HG02870 (cell line): ENCODE results near the gene RBSN.

Source experiments
- ATAC-seq: cut with Tn5 transposase; IDR thresholded peaks from one replicate; pipeline ENCODE4 v1.9.1; 2021; ENCODE audit warnings: mild to moderate bottlenecking, moderate library complexity; ENCODE audit not compliant: unreplicated experiment

RBSN gene

DNA sequence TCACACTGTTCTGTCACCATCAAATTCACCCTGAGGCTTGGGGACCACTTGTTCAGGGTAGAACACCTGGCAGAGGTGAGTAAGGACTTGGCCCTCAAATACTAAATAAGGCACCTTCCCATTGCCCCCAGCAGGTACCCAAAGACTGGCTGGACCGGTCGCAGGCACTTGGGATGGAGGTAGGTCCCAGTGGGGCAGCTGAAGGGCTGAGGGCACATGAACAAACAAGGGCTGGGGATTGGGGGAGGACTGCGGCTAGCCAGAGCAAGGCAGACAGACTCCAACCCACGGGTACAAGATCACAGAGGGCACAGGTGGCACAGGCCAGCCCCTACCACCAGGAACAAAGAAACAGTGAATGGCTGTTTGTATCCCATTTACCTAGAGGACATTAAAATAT is 35.7 kb downstream of the RBSN start:
- ATAC-seq = no peak

DNA sequence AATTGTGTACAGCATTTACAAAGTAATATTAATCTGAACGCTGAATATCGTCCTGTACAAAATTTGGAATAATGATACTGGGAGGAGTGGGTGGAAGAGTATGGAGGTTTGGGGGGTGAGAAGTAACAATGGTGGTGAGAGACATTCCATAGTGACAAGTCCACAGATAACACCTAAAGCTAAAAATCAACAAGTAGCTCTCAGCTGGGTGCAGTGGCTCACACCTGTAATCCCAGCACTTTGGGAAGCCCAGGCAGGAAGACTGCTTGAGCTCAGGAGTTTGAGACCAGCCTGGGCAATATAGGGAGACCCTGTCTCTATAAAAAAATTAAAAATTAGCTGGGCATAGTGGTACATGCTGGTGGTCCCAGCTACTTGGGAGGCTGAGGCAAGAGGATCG is 38.9 kb downstream of the RBSN start:
- ATAC-seq = no peak

DNA sequence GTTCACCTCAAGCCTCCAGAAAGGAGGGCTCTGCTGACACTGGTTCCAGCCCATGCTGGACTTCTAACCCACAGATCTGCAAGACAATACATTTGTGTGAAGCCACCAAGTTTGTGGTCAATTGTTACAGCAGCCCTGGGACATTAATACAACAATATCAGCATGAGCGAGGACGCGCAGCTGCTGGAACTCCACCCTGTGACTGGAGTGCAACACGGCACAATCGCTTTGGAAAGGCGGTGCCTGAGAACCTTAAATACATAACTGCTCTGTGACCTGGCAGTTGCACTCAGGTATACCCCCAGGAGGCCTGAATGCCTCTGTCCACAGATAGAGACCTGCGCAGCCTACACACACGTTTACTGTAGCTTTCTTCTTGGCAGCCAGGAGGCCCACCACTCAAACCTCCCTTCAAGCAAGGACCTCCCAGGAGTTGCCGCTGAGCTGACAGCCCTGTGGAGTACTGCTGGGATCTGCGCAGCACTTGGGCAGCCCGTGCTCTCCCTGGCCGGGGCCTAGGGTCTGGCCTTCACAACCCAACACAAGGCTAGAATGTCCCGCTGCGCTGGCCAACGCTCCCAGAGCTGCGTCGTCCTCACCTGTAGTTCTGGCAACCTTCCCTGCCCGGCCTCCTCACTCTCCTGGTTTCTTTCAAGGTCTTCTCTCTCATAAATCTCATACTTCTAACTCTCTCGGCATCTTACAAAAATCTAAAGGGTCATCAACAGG is 42.1 kb downstream of the RBSN start:
- ATAC-seq = no peak

DNA sequence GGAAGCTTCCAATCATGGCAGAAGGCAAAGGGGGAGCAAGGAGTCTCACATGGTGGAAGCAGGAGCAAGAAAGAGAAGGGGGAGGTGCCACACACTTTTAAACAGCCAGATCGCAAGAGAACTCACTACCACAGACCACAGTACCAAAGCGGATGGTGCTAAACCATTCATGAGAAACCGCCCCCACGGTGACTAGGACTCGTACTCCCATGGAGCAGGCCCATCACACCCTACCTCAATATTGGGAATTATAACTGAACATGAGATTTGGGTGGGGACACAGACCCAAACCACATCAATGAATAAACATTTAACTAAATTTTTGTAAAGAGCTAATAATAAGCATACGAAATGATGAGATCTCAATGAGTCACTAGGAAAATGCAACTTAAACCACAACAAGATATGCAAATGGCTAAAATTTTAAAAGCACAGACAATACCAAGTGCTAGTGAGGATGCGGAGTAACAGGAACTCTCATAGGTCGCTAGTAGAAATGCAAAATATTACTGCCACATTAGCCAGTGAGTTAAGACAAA is 43.9 kb downstream of the RBSN start:
- ATAC-seq = no peak

DNA sequence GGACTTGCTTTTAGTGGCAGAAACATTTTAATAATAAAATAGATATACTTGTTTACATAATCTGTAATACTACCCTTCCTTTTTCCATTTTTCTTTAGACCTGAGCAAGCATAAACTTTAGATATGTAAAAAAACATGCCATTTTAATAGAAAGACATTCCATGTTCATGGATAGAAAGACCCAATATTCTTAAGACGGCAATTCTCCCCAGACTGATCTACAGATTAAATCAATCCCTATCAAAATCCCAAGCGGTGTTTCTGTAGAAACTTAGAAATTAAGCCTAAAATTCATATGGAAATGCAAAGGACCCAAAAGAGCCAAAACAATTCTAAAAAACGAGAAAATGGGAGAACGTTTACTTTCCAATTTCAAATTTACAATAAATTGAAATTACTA is 45.4 kb downstream of the RBSN start:
- ATAC-seq = no peak

GRCh38 chr3:15052335-15053242 is 46.4 kb downstream of the RBSN start:
- no peak for ATAC-seq

DNA sequence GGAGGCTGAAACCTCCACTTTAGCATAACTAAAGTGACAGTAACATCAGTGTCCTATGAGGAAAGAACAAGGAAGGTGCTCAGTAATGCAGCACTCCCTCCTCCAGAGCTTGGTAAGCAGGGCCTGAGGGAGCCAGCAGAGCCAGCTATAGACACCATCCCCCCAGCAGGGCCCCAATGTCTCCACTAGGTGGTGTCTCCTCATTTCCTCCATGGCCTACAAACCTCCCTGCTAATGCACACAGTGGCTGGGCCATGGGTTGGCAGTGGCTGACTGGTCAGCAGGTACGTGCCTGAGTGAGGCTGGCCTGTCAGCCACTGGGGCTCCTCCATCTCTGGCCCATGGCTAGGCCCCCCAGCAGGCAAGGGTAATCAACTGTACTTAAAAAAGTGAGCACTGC is 47.4 kb downstream of the RBSN start:
- peak; percentile 62 for ATAC-seq

- ATAC-seq = peak; percentile 71
Observed at GRCh38 chr3:15050405-15051092, 48.4 kb downstream of the RBSN start.

DNA sequence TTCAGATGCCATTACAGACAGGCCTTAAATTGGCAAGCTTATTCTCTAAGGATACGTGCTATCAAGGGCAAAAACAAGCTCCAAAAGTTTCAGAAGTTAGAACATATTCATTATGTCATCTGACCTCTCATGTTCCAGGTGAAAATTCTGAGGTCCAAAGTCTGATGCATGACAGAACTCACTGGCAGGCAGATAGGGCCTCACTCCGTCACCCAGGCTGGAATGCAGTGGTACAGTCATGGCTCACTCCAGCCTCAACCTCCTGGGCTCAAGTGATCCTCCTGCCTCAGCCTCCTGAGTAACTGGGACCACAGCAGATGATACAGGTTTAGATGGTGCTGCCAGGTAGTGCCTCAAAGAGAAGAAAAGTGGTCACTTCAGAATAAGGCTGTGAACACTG is 49.4 kb downstream of the RBSN start:
- no peak for ATAC-seq

DNA sequence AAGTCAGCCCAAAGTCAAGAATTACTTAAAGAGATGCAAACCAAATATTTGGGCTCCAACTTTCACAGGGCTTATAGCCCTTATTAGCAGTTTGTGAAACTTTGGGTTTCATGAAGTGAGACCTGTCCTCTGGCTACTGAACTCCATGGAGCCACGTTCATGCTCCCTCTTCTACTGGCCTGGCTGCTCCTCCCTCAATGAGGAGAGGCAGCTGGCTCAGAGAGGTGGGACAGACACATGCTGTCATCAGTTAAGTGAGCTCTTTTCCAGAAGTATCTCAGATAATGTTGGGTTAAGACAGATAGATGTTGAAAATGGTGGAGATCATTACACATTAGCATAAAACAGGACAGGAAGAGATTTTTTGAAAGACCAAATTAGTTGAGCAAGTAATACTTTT is 53.3 kb downstream of the RBSN start:
- ATAC-seq = no peak

DNA sequence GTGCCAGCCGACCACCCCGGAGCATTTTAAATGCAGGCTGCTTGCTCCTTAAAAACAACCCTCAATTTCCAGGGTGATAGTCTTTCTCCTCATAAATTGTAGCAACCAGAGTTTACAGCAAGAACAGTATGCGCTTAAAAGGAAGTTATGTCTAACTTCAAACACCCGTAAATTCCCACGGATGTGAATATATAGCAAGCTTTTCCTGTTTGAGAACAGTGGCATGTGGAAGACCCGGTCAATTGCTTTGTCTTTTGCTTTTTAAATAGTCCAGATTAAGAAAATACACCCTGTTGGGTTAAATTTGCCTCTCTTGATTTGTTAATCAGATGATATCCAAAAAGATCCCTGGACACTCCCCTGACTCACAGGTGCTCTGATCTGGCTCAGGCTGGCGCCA is 54.6 kb downstream of the RBSN start:
- ATAC-seq = no peak

GRCh38 chr3:15043408-15044171 is 55.4 kb downstream of the RBSN start:
- no peak for ATAC-seq

DNA sequence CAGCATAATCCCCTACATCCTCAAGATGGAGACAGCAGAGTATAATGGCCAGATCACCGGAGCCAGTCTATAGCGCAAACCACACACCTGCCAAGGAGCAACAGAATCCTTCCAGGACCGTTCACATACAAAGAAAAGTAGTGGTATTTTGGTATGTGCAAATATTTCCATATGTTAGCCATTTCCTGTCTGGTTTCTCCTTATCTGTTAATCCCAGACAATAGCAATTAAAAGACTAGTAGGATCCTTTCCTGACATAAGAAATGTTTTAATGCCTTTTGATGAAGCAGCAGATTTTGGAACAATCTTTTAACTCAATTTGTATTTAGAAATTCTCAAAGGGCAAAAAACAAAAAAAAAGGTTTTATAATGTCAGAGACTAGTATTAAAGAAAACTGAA is 56.0 kb downstream of the RBSN start:
- no peak for ATAC-seq

DNA sequence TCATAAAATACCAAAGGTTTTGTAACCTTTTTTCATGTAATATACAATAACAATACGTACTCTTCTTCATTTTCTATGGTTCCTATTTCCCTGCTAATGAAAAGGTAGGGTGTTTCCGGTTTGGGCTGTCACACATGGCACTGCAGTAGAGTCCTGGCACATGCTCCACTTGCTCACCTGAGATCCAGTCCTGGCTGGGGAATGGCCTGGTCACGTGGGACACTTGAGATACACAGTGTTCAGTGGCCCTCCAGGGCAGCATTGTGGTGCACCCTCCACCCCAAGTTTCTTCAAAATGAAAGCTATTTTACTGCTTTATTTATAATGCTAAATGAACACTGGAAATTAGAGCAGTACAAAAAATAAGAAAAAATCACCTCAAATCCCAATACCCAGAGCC is 57.0 kb downstream of the RBSN start:
- ATAC-seq = no peak

- no peak for ATAC-seq
Observed at GRCh38 chr3:15040844-15041243, 58.1 kb downstream of the RBSN start.

DNA sequence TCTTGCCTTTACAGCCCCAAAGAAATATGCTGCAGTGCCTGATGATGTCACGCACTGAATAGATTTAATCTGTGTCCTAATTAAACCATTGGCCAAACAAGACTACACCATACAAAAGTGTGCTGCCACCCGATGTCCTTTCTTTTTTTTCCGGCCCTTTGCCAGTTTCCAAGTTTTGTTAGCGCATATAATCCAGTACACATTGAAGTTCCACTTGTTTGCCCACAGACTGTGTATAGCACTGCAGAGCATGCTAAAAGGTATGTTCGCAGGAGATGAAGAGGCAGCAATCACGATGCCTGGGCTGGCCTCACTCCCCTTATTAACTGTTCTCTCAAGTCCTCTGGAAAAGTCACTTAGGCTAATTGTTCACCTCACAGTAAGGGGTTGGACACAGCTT is 60.6 kb downstream of the RBSN start:
- no peak for ATAC-seq

DNA sequence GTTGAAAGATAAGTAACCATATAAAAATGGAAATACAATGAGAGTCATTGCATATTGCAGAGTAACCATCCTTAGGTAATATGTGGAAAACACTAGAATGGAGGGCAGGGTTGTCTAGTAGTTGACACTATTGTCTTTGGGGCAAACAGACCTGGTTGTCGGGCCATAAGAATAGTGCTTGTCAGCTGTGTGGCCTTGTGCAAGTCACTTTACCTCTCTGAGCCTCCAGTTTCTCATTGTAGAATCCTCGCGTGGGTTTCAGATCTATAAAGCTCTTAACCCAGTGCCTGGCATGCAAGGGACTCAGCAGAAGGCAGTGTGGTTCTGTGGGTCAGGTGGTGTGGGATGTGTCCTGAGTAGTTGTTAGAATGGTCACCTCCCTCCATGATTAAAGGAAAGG is 65.8 kb downstream of the RBSN start:
- no peak for ATAC-seq

- no peak for ATAC-seq
Observed at GRCh38 chr3:15032650-15033049, 66.3 kb downstream of the RBSN start.

GRCh38 chr3:15029625-15030024 is 69.3 kb downstream of the RBSN start:
- ATAC-seq = no peak

GRCh38 chr3:15023719-15024118 is 75.2 kb downstream of the RBSN start:
- no peak for ATAC-seq

DNA sequence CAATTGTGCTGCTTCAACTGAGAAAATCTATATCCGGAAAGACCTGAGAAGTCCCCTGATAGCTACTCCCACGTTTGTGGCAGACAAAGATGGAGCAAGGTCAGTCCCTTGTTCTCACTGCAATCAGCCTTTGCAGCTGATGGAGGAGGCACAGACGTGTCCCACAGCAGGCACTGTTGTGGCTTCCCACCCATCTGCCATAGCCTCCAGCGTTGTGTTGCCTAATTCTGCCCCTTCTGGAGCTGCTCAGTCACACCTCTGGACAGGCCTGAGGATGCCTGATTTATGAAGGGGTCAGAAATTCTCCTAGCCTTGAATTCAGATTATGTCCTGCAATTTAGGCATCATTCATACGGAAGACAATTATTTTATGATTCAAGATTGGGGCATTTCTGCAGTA is 75.7 kb downstream of the RBSN start:
- no peak for ATAC-seq
